NCI-H1436 treated with DMSO at 0.1 percent for 48 hours (cell line): Measurements from ENCODE around the gene RARG.
A peak's percentile ranks its signal among the peaks of the same experiment; 100 is the strongest.
"Not testable (repeated sequence)": the region's sequence is repeated elsewhere in the genome, so short reads cannot be mapped to it uniquely, and the experiment has no call there.

Source experiments
- DNase-seq: peaks from one replicate; lab custom pipeline; 2025; lab: John Stamatoyannopoulos, UW

Gene RARG

DNA sequence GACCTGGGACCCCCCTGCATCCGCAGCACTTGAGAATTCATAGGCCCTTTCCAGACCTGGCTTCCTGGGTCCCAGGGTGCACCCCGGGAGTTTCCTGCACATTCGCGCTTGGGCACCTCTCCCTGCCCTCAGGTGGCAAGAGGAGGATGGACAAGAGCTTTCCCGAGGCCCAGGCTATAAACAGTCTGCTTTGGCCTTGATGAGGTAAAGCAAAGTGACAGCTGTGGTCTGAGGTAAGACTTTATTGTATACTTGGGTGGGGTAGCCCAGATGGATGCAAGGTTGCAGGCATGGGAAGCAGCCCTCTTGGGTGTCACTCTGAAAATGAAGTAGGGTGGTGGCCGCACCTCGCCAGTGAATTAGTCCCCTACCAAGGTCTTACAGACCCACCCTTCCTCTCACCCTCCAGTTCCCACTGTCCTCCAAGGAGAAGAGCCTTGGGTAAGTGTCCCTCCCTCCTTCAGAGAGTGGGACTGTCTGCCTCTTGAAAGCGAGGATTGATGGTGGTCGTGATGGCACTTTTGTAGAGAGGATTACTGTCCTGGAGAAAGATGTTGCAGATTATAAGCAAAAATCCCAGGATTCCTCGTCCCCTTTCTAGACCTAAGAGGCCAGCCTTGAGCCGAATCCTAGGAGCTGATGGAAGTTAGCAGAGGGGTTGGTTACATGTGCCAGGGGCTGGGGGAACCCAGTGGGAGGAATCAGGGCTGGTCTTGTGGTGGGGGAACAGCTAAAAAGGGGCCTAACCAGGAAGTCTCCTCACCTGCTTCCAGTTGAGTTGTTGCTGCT is 40.7 kb downstream of the RARG start:
- DNase-seq: no peak

DNA sequence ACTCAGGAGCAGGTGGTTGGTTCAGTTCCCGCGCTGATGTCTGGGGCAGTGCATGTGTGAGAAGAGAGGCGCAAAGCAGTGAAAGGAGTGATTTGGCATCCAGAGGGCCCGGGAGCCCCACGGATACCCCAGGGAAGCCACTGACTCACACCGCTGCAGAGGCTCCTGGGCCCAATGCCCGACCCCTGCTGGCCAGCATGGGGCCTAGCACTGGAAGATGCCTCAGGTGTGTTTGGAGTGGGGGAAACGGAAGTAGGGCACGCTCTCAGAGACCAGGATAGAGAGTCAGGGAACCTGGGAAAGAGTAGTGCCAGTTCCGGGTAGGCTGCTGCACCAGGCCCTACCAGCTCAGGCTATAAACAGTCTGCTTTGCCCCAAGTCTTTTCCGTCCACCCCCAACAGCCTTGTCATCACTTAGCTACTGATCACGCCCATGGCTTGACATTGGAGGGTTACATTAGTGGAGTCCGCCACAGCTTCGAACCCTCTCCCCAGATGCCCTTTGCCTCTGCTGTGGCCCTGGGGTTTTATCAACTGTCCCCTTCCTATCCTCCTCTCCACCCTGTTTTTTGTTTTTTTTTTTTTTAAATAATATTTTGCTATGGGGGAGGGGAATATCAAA is 41.8 kb downstream of the RARG start:
- DNase-seq: no peak

DNA sequence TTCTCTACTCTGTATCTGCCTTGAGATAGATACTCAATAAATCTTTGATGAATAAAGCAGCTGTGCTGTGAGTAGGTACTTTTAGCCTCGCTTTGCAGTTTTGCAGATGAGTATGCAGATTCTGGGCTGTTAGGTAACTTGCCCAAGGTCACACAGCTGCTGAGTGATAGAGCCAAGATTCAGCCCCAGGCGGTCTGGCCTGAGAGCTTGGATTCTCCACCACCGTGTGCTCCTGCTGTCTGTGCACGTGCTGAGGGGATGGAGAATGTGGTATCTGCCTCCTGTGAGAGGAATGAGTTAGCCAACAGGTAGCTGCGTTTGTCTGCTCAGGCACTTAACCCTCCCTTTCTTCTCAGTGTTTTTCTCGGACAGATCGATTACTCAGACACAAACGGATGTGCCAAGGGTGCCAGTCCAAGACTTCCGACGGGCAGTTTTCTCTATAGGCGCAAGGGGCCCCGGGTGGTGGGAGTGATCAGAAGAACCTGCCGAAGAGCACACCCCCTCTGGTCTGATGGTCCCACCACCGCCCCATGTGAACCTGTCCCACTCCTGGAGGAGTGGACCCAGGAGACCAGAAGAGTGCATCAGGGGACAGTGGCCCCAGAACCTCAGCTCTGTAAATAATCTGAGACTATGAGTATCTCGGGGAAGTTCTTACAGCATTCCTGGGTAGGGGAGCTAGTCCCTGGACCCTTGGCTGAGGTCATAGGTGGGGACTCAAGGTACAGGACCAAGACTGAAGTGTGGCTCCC is 44.7 kb downstream of the RARG start:
- DNase-seq: no peak

DNA sequence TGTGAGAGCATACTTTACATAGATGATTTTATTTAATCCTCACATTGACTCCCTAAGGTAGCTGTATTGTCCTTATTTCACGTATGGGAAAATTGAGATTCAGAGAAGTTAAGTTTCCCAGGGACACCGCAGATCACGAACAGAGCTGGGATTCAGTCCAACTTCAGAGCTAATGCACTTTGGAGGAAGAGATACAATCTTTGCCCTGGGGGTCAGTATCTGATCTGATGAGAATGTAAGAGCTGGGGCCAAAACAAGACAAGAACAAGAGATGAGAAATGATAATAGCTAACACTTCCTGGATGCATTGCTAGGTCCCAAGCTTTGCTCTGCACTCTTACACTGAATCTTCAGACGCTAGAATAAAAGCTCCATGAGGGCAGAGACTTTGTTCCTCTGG is 45.3 kb downstream of the RARG start:
- no peak for DNase-seq

DNA sequence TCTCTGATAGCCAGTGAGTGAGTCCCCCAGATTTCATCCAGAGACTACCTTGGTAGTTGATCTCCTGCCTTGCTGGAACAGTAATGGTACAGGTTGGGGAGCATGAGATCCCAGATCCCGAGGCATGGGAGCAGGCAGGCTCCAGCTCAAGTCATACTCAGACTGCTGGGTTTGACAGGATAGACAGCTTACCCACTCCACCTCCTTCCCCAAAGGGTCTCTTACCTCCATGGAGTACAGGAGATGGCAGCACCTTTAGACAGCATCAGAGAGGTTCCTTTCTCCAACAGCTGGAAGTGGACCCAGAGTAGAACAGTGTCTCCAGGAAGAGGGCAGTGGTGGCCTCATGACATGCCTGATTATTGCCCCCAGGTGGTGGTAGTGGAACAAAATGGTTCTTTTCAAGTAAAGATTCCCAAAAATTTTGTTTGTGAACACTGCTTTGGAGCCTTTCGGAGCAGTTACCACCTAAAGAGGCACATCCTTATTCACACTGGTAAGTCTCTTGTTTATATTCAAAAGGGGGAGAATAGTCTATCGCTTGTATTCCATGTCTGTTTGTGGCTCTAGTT is 46.3 kb downstream of the RARG start:
- no peak for DNase-seq

DNA sequence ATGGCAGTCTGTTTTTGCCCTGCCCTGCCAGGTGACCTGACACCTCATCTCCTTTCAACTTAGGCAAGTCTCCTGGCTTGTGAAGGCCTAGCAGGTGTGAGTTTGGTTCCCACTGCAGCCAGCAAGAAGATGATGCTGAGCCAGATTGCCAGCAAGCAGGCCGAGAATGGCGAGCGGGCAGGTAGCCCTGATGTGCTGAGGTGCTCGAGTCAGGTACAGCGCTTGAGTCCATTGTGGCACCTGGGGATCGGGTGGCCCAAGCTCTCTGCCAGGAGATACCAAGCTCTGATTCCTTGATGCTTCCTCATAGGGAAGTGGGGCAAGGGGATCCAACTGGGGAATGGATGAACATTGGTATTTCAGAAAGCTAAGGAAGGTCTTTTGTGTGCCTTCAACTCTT is 47.2 kb downstream of the RARG start:
- no peak for DNase-seq

DNA sequence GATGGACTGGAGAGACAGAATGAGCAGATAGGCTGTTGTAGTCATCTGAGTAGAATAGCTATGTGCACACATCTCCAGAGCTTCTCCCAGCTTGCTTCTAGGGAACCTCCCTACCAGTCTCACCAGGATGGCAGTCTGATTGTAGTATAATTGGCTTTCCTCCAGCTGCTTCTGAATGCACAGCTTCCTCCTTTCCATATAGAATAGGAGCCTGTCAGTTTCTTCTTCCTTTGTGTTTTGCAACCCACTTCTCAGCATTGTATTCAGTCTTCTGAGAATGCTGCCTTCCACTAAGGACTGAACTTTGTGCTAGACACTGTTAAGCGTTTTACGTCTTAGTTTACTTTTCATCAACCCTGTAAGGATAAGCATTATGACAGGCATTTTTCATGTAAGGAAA is 49.1 kb downstream of the RARG start:
- DNase-seq: no peak

DNA sequence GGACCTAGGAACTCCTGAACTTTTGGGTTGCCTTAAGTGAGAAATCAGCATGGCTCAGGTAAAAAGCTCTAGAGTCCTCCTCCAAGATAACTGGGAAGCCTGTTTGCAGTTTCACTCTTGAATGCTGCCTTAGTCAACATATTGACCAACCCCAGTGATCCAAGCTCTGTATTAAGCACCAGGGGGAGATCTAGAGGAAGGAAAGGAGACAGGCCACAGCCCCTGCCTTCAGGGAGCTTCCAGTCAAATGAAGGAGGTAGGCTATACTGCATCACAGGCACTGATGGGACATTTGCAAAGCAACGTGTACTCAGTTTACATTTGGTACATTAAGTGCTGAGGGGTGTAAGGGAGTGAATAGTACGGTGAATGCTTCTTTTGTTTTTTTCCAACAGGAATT is 50.1 kb downstream of the RARG start:
- no peak for DNase-seq

DNA sequence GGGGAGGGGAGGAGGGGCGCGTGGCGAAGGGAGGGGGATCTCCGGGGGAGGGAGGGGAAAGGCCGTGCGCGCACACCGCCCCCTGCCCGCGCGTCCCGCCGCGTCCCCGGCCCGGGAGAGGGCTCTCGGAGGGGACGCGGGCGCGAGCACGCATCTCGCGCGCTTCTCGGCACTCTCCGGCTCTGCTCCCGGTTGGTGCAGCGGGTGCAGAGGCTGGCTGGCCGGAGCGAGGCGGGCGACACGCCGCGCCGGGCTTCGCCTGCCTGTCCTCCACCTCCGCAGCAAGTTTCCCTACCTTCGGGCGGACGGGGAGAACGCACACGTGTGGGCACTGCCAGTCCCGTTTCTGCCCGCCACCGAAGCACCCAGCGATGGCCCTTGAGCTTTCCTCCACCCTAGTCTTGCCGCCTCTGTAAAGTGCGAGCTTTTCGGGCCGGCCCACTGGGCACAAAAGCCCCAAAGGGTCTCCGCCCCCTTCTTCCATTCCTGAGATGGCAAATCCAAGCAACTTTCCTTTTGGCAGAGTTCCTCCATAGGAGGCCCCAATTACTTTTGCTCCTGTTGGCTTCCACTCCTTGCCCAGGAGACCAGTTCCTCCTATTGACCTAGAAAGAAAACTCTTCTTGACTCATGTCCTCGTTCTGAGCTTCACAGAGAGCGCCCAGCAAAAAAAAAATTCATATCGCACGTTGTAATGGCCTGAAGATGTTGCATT is 50.9 kb downstream of the RARG start:
- DNase-seq: no peak

DNA sequence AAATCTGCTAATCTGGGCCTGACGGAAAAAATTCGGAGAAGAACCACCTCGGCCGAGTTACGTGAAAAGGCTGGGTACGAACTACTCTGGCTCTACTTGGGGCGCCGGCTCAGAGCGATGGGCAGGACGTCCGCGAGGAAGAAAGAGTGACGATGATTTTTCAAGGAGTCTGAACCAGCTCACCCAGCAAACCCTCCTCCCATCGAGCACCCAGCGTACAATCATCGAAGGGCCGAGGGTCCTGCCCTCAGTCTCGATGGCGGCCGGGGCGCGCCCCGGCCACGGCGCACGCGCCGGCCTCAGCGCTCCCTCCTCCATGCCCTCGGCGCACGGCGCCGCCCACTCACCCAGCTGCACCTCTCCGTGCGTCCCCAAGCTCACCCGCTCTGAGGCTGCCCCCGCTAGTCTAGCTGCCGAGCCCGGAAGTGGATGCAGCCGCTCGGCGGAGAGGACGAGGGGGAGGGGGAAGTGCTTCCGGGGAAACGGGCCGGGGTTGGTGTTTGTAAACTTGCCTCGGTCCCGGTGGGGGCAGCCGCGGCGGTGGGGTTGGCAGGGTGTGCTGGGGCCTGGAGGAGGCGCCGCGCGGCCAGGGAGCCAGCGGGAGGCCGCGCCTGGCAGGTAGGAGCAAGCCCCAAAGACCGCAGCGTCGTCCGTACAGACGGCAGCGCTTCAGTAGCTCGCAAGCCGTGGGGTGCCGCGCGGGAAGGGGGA is 51.6 kb downstream of the RARG start, which contains the start of the genes CSAD and ZNF740:
Gene CSAD (minus strand): TSS at position 706 of the 711 bp plus-strand sequence. CDS start 7,455 bp downstream, outside the sequence.
Gene ZNF740 (plus strand): TSS at position 503 of the 711 bp plus-strand sequence. CDS start 1,262 bp downstream, outside the sequence.
- DNase-seq: peak; percentile 53

DNA sequence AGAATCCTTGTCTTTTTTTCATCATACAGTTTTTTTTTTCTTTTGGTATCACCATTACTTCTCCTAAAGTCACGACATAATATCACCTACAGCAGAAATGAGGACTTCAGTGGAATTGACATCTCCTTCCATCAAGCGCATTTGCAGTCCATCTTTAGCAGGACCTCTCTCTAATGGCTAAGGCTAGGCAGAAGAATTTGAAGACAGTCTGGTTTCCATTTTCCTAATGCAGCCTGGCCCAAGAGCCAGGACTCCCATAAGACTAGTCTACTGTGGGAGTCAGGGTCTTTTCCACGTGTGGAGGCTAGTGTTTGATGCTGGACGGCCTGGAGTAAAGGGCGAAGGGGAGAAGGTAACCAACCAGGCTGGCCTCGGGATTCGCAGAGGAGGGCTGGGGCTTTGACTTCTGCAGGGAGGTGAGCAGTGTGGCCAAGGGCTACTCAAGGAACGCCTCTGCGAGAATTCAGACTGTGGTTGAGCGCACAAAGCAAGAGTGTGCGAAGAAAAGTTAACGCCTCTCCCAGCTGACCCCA is 52.3 kb downstream of the RARG start:
- no peak for DNase-seq

DNA sequence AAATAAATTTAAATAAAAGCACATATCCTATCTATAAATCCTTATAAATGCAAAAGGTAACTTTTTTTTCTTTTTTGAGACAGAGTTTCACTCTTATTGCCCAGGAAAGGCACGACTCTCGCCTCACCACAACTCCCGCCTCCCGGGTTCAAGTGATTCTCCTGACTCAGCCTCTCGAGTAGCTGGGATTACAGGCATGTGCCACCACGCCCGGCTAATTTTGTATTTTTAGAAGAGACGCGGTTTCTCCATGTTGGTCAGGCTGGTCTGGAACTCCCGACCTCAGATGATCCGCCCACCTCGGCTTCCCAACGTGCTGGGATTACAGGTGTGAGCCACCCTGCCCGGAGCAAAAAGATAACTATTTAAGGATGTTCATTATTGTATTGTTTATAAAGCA is 53.2 kb downstream of the RARG start:
- DNase-seq: not testable (repeated sequence)

DNA sequence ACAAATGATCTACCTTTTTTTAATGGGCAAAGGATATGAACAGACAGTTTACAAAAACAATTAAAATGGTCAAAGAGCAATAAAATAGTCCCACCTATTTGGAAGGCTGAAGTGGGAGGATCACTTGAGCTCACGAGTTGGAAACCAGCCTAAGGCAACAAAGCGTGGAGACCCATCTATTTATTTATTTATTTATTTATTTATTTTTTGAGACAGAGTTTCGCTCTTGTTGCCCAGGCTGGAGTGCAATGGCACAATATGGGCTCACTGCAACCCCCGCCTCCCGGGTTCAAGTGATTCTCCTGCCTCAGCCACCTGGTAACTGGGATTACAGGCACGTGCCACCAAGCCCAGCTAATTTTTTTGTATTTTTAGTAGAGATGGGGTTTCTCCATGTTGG is 54.6 kb downstream of the RARG start:
- not testable (repeated sequence) for DNase-seq

DNA sequence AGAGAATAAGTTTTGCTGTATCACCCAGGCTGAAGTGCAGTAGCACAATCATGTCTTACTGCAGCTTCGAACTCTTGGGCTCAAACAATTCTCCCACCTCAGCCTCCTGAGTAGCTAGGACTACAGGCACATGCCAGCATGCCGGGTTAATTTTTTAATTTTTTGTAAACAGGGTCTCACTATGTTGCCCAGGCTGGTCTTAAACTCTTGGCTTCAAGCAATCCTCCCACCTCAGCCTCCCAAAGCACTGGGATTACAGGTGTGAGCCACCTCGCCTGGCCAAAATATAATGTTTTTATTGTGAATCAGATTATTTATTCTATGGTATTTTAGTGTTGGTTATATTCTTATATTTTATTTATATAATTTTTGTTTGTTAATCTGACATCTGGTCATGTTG is 55.3 kb downstream of the RARG start:
- no peak for DNase-seq

DNA sequence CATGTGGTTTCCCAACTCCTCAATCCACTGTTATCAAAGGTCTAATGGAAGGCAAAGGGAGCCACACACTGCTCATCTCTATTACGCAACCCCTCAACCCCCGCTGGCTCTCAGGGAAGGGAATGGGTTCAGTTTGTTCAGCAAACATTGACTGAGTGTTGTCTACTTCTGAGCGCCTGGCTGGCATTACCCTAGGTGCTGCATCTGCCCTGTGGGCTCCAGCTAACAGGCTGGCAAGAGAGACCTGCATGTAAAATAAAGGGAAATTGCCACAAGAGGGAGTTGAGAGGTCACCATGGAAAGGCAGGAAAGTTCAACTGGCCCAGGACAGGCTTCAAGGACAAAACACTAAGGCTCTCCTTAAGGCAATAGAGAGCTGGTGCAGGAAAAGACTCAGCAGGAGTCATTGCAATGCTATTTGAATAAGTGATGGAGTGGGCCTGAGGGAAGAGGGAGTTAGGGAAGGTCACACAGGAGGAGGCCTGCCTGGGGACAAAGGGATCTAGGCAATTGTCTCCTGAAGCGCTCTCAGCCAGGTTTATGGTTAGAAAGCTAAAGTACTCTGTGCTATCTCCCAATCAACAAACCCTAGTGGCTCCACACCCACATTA is 57.0 kb downstream of the RARG start:
- DNase-seq: no peak

DNA sequence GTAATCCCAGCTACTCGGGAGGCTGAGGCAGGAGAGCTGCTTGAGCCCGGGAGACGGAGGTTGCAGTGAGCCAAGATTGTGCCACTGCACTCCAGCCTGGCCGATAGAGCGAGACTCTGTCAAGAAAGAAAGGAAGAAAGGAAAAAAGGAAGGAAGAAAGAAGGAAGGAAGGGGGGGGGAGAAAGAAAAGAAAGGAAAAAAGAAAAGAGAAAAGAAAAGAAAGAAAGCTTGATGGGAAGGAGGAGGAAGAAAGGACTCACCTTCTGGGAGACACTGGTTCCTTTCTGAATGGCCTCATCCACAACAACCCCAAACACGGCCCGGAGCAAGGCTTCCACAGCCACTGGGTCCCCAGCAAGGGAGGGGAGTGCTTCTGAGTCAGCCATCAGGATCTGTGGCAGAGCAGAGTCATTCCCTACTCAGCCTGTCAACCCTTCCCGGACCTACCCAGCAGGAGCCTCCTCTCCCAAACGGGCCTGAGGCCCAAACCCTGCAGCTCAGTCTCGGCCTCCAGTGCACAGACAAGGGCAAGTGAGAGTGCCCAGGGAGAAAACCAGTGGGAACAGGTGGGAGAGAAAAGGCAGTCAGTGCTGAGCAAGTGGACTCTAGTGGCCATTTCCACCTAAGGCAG is 58.8 kb downstream of the RARG start:
- DNase-seq: no peak

DNA sequence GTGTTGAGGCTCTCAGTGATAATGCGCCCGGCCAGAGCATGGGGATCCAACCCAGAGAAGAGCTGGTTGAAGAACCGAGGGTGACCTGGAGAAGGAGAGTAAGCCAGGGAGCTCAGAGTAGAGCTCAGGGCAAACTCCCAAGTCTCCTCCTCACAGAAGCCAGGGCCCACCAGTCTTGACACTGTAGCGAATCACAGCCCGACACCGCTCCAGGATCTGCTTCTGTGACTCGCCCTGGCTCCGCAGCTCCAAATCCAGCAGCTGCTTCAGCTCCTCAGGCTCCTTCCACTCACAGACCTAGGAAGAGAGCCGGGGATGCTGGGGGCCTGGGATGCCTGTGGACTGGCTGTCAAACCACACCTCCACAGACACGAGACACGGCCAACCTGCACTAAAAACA is 59.7 kb downstream of the RARG start:
- no peak for DNase-seq

DNA sequence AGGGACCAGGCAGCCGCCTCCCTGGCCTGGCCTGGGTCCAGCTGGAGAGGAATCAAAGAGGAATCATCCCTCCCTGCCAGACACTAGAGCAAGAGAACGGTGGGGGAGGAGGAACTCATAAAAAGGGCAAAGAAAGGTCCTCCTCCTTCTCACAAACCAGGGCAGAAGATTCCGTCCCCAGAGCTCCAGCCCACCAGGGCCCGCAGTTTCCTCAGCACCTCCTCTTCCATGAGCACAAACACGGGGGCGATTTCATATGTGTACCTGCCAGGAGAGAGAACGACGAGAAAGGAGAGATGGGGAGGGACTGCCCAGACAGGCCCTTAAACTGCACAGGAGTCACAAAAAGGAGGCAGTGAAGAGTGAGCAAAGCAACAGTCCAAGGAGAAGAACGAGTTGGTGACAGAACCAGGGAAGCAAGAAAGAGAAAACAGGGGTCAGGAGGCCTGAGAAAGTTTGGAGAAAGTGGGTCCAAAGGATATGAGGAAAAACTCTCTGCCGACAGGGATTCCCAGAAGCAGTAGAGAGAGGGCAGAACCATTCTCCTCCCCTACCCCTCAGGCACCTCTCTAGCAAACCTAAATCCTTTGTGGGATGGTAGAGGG is 60.2 kb downstream of the RARG start:
- no peak for DNase-seq

DNA sequence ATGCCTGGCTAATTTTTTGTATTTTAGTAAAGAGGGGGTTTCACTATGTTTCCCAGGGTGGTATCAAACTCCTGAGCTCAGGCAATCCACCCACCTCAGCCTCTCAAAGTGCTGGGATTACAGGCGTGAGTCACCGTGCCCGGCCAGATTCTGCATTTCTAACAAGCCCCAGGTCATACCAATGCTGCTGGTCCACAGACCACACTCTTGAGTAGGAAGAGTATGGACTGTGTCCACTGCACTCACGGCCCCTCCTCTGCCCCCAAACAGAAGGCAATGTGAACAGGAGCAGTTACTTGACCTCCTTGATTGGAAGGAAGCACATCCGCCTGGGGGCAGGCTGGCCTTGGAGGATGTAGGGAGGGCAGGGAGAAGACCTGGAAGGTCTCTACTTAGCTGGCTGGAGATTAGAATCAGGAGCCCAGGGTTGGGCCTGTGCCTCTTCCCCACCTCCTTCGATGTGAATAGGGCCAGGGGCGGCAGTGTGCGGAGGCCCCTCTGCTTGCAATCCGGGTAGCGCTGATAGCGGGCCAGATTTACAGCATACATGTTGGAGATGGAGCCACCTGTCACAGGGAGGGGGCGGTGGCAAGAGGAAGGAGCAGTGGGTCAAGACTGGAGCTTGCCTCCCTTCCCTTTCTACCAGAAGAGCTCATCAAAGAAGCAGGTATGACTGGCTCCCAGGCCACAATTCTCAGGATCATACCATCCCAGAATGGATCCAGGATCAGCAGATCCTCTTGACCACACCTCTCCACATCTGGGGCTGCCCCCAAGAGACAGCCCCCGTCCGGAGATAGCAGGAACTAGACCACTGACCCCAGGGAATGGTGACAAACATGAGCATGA is 60.9 kb downstream of the RARG start:
- DNase-seq: no peak
